Endothelial cell of hepatic sinusoid (primary cell): Measurements from ENCODE around the gene CEP85.
"Not testable (repeated sequence)": the region's sequence is repeated elsewhere in the genome, so short reads cannot be mapped to it uniquely, and the experiment has no call there.

Experiments used
- in situ Hi-C: cut with HindIII; loops from 2 replicates; pipeline ENCODE4 v1.10.0; 2017; ENCODE audit warnings: low sequenced_read_pairs

CEP85 gene

GRCh38 chr1:26307966-26308899 lies 74.2 kb downstream of the CEP85 start:
- in situ Hi-C loops: not testable (repeated sequence)

- in situ Hi-C loops: no loop called here
Observed at GRCh38 chr1:26314501-26314900, 80.5 kb downstream of the CEP85 start.

- in situ Hi-C loops: no loop called here
Observed at GRCh38 chr1:26315874-26316850, 82.2 kb downstream of the CEP85 start.

- in situ Hi-C loops: no loop called here
Observed at GRCh38 chr1:26317146-26317545, 83.1 kb downstream of the CEP85 start.

- in situ Hi-C loops: no loop called here
Observed at GRCh38 chr1:26317612-26318337, 83.8 kb downstream of the CEP85 start, which contains the start of gene CD52. CD52 (plus strand) TSS chr1:26317958; CDS start chr1:26318018, 60 bp downstream.

- in situ Hi-C loops: no loop called here
Observed at GRCh38 chr1:26318338-26319064, 84.5 kb downstream of the CEP85 start.

- in situ Hi-C loops: no loop called here
Observed at GRCh38 chr1:26320896-26321295, 86.9 kb downstream of the CEP85 start.

GRCh38 chr1:26321315-26322041 lies 87.5 kb downstream of the CEP85 start:
- in situ Hi-C loops: no loop called here

- in situ Hi-C loops: no loop called here
Observed at GRCh38 chr1:26322042-26322331, 88.0 kb downstream of the CEP85 start.

GRCh38 chr1:26323382-26323781 lies 89.4 kb downstream of the CEP85 start:
- in situ Hi-C loops: no loop called here

- in situ Hi-C loops: no loop called here
Observed at GRCh38 chr1:26324550-26324949, 90.5 kb downstream of the CEP85 start.

GRCh38 chr1:26327956-26328362 lies 94.0 kb downstream of the CEP85 start:
- in situ Hi-C loops: no loop called here
